Neural crest cell (in vitro differentiated cells): ENCODE results near the gene LENG1. TPM values are rescaled to one million over a fixed set of nuclear protein-coding genes. Genes with fewer than 3 reads are reported as not detected.

Experiments
- DNase-seq: peaks from one replicate; pipeline ENCODE4 v3.0.0; 2021; ENCODE audit warnings: low read depth, mixed read lengths, low spot score
- H3K27ac Mint-ChIP-seq: one replicate; pipeline ENCODE4 v1.8.0; 2021; ENCODE audit warnings: mild to moderate bottlenecking, mixed read lengths; ENCODE audit not compliant: unreplicated experiment
- H3K27me3 Mint-ChIP-seq: 2 replicates; pipeline ENCODE4 v1.8.0; 2021; ENCODE audit warnings: low read depth, mild to moderate bottlenecking, mixed read lengths
- H3K36me3 Mint-ChIP-seq: 2 replicates; pipeline ENCODE4 v1.8.0; 2021; ENCODE audit warnings: low read depth, mild to moderate bottlenecking, mixed read lengths
- H3K4me1 Mint-ChIP-seq: 2 replicates; pipeline ENCODE4 v1.8.0; 2021; ENCODE audit warnings: mixed read lengths
- H3K4me3 Mint-ChIP-seq: one replicate; pipeline ENCODE4 v1.8.0; 2021; ENCODE audit warnings: mild to moderate bottlenecking, mixed read lengths
- H3K9me3 Mint-ChIP-seq: 2 replicates; pipeline ENCODE4 v1.8.0; 2021; ENCODE audit warnings: mixed read lengths
- total RNA-seq: library from RNA; stranded (reverse); gene quantifications from 2 replicates; pipeline ENCODE4 v1.2.1, GENCODE V29; 2021
- TF ChIP-seq, protein P1 (sequence below): fragments of 200-600 bp; sonication (generic); conservative IDR thresholded peaks from 2 replicates; pipeline ENCODE4 v1.5.0; 2021; ENCODE audit warnings: antibody characterized with exemption, mild to moderate bottlenecking

LENG1 gene
- total RNA-seq, 1 donor from 2014 or later = 5.9 TPM

DNA sequence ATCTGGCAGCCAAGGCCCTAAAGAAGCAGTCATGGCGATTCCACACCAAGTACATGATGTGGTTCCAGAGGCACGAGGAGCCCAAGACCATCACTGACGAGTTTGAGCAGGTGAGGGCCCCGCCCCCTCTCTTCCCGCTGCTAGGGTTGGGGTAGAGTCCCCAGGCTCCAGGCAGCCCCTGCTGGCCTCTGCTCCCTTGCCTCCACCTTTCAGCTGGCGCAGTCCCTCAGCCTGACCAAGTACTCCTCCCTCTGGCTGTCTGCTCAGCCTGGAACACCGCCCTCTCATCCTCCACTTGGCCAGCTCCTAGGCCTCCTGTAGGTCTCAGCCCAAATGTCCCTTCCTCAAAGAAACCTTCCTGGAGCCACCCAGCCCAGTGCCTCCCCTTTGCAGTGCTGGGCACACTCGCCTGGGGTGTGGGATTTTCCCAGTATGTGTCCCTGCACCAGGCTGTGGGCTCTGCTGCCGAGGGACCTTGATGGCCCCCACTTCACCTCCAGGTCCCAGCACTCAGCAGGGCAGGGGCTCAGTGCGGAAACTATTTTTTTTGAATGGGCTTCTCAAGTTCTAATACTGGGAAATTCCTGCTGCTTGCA is 5.7 kb downstream of the LENG1 start:
- Mint-ChIP-seq H3K27me3 (peaks cover 3% of the 10 kb centered on the region), H3K9me3 (no peaks in the 10 kb centered on the region), H3K27ac (no peak overlapping the region), H3K36me3 (peaks cover 9% of the 10 kb centered on the region), H3K4me1 (peaks cover 12% of the 10 kb centered on the region), H3K4me3 (peak overlapping the region; percentile 65)
- TF ChIP-seq, protein P1, sequence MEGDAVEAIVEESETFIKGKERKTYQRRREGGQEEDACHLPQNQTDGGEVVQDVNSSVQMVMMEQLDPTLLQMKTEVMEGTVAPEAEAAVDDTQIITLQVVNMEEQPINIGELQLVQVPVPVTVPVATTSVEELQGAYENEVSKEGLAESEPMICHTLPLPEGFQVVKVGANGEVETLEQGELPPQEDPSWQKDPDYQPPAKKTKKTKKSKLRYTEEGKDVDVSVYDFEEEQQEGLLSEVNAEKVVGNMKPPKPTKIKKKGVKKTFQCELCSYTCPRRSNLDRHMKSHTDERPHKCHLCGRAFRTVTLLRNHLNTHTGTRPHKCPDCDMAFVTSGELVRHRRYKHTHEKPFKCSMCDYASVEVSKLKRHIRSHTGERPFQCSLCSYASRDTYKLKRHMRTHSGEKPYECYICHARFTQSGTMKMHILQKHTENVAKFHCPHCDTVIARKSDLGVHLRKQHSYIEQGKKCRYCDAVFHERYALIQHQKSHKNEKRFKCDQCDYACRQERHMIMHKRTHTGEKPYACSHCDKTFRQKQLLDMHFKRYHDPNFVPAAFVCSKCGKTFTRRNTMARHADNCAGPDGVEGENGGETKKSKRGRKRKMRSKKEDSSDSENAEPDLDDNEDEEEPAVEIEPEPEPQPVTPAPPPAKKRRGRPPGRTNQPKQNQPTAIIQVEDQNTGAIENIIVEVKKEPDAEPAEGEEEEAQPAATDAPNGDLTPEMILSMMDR = no peak
- DNase-seq = no peak

GRCh38 chr19:54152878-54153524 is 6.5 kb downstream of the LENG1 start:
- Mint-ChIP-seq H3K27ac (no peak overlapping the region), H3K27me3 (peaks cover 3% of the 10 kb centered on the region), H3K4me3 (no peak overlapping the region), H3K9me3 (no peaks in the 10 kb centered on the region), H3K36me3 (peaks cover 9% of the 10 kb centered on the region), H3K4me1 (peaks cover 4% of the 10 kb centered on the region)
- DNase-seq = no peak
- TF ChIP-seq, protein P1 = no peak

GRCh38 chr19:54152267-54152666 is 7.3 kb downstream of the LENG1 start:
- TF ChIP-seq, protein P1 = no peak
- H3K36me3 Mint-ChIP-seq = peaks cover 9% of the 10 kb centered on the region

GRCh38 chr19:54151362-54152035 is 8.0 kb downstream of the LENG1 start:
- H3K4me1 Mint-ChIP-seq = no peaks in the 10 kb centered on the region
- H3K27ac Mint-ChIP-seq = peak overlapping the region; percentile 67
- peak overlapping the region; percentile 46 for H3K4me3 Mint-ChIP-seq
- TF ChIP-seq, protein P1 = no peak
- DNase-seq = no peak
- peaks cover 7% of the 10 kb centered on the region for H3K36me3 Mint-ChIP-seq
- H3K9me3 Mint-ChIP-seq = no peaks in the 10 kb centered on the region
- H3K27me3 Mint-ChIP-seq = peaks cover 3% of the 10 kb centered on the region

More at GRCh38 chr19:54152267-54152666, 7.3 kb downstream of the LENG1 start:
- Mint-ChIP-seq H3K27ac (no peak overlapping the region), H3K4me1 (peaks cover 4% of the 10 kb centered on the region), H3K9me3 (no peaks in the 10 kb centered on the region), H3K27me3 (peaks cover 3% of the 10 kb centered on the region), H3K4me3 (no peak overlapping the region)
- DNase-seq = no peak

GRCh38 chr19:54149021-54149812 is 10.3 kb downstream of the LENG1 start:
- Mint-ChIP-seq H3K4me3 (peak overlapping the region; percentile 72), H3K4me1 (no peaks in the 10 kb centered on the region), H3K9me3 (no peaks in the 10 kb centered on the region), H3K36me3 (peaks cover 15% of the 10 kb centered on the region), H3K27ac (peak overlapping the region; percentile 43), H3K27me3 (peaks cover 3% of the 10 kb centered on the region)
- DNase-seq = no peak
- TF ChIP-seq, protein P1 = no peak
